HG03571 (cell line): ENCODE measurements around the gene SLC38A2.
"Not testable (repeated sequence)": the region's sequence is repeated elsewhere in the genome, so short reads cannot be mapped to it uniquely, and the experiment has no call there.

ENCODE experiments used
- ATAC-seq: cut with Tn5 transposase; IDR thresholded peaks from one replicate; pipeline ENCODE4 v1.9.1; 2021; ENCODE audit not compliant: unreplicated experiment

SLC38A2 gene

GRCh38 chr12:46332260-46332659 is 40.3 kb downstream of the SLC38A2 start:
- no peak for ATAC-seq

- not testable (repeated sequence) for ATAC-seq
Measured at GRCh38 chr12:46325075-46325474, 47.5 kb downstream of the SLC38A2 start.

DNA sequence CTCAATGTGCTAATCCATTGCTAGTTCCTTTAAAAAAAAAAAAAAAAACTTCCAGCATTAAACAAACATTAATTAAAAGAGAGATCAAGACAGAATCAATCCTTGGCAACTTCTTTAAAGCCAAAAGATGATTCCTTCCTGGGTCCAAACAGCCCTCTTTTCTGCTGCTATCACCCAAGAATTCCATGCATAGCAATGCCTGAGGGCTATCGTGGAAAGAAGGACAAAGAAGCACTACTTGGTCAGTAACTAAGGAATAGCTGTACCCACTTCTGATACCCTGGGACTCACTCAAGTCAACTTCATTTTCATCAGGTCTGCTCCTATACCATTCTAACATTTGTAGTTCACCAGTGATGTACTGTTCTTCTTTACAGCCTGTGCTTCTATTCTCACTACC is 51.8 kb downstream of the SLC38A2 start:
- ATAC-seq: no peak

GRCh38 chr12:46318037-46318436 is 54.5 kb downstream of the SLC38A2 start:
- no peak for ATAC-seq
